ENCODE measurements around the gene PNMA3.

DNA sequence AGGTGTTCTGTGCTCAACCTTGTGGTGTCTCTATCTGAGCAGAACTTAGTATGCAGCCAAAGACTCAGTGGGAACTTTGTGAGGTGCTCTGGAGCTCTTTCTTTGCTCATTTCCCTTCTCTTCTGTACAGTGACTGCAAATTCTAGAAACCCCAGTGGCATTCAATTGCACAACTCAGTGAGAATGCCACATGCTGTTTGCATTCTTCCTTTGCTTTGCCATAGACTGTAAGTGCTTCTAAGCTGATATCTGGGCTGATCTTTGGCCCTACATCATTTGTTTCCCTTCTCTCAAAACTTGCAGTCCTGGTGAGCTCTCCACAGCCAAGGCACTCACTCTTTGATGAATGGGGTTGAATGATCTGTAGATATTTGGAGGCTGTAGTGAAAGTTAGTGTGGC lies 7.0 kb downstream of the PNMA3 start:
- TF ChIP-seq, protein P1, sequence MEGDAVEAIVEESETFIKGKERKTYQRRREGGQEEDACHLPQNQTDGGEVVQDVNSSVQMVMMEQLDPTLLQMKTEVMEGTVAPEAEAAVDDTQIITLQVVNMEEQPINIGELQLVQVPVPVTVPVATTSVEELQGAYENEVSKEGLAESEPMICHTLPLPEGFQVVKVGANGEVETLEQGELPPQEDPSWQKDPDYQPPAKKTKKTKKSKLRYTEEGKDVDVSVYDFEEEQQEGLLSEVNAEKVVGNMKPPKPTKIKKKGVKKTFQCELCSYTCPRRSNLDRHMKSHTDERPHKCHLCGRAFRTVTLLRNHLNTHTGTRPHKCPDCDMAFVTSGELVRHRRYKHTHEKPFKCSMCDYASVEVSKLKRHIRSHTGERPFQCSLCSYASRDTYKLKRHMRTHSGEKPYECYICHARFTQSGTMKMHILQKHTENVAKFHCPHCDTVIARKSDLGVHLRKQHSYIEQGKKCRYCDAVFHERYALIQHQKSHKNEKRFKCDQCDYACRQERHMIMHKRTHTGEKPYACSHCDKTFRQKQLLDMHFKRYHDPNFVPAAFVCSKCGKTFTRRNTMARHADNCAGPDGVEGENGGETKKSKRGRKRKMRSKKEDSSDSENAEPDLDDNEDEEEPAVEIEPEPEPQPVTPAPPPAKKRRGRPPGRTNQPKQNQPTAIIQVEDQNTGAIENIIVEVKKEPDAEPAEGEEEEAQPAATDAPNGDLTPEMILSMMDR (conservative IDR thresholded peaks at IDR 0.05; ENCODE audit: low read length): no peak
- TF ChIP-seq EZH2phosphoT487 (IDR thresholded peaks at IDR 0.05; ENCODE audit: borderline replicate concordance, low read depth, low read length): no peak
